Right lung (tissue), 5 donors: ENCODE data around the gene EYA3. TPM values are rescaled to one million over a fixed set of nuclear protein-coding genes. Genes with fewer than 3 reads are reported as not detected.

ENCODE experiments used
- DNase-seq, 2 donors: peaks; one replicate each; pipeline ENCODE4 v3.0.0-alpha.2; 2013
- polyA plus RNA-seq, 5 donors: library from polyadenylated mRNA; unstranded; fragments of 120-200 nt; gene quantifications; one replicate each; pipeline versions ENCODE4 v1.2.1 to v1.2.3, GENCODE V29; 2013; ENCODE audit warnings: inconsistent platforms in 1 of 5, low replicate concordance in 1 of 5; ENCODE audit not compliant: insufficient read length in 5 of 5, insufficient read depth in 1 of 5

The EYA3 gene
- polyA plus RNA-seq, 5 donors = 20.2 to 32.5 (median 29.4) TPM

DNA sequence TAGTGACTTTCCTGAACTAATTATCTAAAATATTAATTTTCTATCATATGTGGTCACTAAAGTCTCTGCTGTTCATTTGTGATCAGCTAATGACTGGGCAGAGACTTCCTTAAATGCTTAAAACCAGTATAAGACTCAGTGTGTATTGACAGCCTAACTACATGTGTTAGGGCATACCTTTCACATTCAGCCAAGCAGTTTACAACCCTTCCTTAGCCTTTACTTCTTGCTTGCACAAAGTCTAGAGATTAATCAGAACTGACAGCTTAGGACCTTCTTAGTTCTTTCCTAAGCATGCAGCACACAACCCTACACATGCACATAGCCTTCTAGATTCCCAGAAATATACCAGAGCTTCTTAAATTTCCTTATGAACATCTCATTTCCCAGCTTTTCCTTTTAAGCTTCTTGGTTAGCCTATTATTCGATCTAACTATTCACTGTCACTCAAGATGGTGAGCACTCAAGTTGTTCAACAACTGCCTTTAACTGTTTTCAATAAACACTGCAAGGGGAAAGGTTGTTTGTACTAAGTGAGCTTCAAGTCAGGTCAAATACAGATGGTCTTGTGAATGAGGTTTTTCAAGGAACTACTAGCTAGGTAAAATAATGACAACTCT lies 13.4 kb downstream of the EYA3 start:
- DNase-seq = no peak

DNA sequence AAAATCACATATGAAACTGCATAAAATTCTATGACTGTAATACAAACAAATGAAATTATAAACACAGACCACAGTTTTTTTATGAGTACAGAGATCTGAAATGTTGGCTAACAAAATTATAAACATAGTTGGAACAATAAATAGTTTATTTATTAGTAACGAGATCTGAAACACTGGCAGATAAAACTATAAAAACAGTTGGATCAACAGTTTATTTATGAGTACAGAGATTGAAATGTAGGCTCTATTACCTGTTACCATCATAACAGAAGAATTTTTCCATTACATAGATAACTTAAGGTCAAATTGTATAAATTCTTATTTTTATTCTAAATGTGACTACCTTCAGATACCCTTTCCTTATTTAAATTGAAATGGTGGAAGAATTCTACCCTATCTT lies 14.5 kb downstream of the EYA3 start:
- no peak for DNase-seq

GRCh38 chr1:28071813-28072212 lies 16.6 kb downstream of the EYA3 start:
- DNase-seq = no peak

- no peak for DNase-seq
These were observed 17.5 kb downstream of the EYA3 start for GRCh38 chr1:28070725-28071593.

DNA sequence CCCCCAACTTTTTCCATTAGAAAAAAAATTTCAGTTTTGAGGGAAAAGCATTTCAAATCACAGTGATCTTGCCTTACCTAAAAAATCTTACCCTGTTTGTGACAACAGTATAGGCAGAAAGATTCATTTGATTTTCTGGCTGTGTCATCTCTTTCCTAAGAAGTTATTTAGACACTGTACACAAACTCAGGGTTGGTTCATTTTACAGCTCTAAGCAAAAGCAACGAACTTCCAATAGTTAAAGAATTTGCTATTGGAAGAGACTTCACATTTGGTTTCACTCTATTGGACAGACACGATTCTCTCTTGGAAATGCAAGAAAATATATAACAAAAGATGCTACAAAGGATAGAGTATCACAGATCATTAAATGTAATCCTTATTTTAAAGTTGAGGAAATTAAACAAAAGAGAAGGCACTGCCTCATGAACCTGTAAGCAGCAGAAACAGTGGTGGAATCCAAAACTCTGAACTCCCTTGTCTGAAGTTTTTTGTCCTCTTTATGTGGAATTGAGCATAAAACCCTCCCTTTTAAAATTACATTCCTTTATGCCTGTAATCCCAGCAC lies 20.8 kb downstream of the EYA3 start:
- DNase-seq = no peak

- no peak for DNase-seq
These were observed 21.8 kb downstream of the EYA3 start for GRCh38 chr1:28066393-28067154.

GRCh38 chr1:28064064-28064463 lies 24.3 kb downstream of the EYA3 start:
- DNase-seq = no peak

GRCh38 chr1:28062806-28063205 lies 25.6 kb downstream of the EYA3 start:
- no peak for DNase-seq

DNA sequence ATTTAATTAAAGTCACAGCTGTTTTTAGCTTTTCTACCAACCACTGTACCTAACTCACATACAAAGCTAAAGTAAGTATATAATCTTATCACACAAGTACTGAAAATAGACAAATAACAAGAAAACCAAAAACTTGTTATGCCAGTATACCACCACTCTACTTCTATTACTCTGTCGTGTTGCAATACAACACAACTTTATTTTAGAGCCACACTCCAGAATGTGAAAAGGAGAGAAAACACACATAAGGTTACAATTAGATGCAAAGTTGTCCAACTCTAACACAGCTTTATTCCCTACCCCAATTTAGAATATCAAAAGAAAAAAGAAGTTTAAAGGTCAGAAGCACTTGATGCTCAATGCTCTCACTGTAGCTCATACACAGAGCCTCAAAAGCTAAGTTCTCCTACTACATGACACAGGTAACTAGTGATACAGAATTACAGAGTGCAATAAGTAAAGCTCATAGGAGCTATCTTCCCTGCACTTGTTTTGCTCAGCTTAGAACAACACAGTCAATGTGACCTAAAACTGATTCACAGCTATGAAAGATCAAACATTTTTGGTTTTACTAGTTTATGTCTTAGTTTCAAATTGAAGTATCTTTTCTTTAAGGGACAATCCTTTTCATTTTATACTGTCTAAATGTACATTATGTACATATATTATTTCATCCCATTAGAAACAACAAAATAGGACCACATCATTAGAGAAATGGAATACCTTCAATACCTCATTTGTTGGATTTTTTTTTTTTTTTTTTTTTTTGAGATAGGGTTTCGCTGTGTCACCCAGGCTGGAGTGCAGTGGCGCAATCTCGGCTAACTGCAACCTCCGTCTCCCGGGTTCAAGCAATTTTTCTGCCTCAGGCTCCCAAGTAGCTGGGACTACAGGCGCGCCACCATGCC lies 29.2 kb downstream of the EYA3 start:
- no peak for DNase-seq

DNA sequence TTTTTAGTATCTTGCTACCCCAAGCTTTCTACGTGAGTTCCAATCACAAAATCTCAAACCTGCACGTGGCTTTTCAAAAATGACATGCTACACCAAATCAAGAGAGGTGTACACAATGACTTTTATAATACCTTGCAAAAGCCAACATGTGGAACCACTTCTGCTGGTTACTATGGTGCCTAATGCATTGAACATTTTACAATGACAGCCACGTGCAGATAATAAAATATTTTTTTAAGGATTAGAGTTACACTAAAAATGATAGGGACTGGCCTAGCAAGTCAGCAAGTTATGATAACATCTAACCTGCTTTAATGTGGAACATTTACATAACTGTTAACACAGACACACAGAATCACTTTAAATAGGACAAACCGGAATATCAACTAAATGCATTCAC lies 30.2 kb downstream of the EYA3 start:
- DNase-seq = no peak

GRCh38 chr1:28056129-28056925 lies 32.1 kb downstream of the EYA3 start:
- no peak for DNase-seq

DNA sequence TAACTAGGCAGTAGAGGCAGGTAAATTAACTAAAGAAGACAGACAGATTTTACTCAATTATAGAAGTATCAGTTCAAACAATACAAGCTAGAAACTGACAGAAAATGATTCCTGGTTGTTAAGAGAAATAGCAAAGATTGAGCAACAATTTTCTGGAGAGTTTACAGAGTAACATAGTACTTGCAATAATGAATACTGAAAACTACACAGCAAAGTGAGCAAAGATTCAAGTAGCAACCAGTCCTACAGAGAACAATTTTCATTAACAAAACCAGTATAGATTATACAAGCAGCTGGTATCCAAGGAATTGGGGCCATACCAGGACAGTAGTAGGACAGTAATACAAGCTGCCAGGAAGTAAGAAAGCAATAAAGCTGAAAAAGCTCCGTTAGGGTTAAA lies 37.6 kb downstream of the EYA3 start:
- DNase-seq = no peak

DNA sequence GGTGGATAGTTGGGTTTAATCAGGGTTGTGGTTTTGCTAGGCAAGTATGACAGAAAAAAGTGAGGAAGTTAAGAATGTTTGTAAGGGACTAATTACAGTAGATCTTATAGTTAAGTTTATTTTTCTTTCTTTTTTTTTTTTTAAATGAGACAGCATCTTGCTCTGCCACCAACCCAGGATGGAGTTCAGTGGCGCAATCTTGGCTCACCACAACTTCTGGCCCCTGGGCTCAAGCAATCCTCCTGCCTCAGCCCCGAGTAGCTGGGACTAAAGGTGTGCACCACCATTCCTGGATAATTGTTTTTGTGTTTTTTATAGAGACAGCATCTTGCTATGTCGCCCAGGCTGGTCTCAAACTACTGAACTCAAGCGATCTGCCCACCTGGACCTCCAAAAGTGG lies 41.7 kb downstream of the EYA3 start:
- DNase-seq = no peak

DNA sequence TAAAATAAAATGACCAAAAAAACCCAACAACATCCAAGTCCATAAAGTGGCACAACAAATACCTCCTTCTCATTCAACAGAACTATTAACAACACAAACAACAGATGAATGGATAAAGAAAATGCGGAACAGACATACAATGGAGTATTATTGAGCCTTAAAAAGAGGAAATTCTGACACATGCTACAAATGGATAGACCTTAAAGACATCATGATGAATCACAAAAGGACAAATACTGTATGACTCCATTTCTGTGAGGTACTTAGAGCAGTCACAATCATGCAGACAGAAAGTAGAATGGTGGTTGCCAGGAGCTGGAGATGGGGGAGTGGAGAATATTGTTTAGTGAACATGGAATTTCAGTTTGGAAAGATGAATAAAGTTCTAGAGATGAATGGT lies 42.6 kb downstream of the EYA3 start:
- DNase-seq = no peak

DNA sequence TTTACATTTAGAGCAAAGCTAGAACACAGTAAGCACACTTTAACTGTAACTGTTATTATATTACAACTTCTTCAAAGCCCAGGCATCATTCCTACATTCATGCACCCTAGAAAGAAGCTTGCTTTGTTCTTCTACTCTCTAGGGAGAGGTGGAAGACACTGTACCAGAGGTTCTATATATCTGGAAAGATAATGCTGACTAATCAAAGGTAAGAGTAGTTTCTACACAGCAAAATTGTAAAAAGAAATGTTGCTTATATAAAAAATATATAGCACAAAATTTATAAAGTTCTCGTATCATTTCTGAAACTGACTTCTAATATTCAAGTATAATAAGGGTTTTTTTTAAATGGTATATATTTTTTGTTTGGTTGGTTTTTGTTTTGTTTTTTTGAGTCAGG lies 44.0 kb downstream of the EYA3 start:
- DNase-seq = no peak

GRCh38 chr1:28039341-28039740 lies 49.1 kb downstream of the EYA3 start:
- DNase-seq = no peak

- no peak for DNase-seq
These were observed 50.5 kb downstream of the EYA3 start for GRCh38 chr1:28037946-28038345.

- no peak for DNase-seq
These were observed 51.2 kb downstream of the EYA3 start for GRCh38 chr1:28037206-28037605.

DNA sequence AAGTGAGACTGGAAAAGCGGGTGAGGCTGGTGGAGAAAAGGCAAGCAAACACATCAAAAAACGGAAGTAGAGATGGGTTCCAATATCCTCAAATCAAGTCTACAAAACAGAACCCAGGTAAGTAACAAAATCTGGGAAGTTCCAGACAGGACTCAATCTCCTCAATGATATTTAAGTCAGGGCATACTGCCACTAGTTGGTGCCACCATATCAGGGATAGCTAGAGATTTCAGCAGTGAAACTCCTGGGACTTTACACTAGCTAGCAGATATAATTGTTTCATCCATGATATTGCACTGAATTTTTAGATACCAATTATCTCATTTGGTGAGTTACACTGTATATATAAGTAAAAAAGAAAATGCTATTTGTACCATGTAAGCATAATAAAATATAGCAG lies 52.0 kb downstream of the EYA3 start:
- DNase-seq = no peak

- DNase-seq = no peak
These were observed 53.0 kb downstream of the EYA3 start for GRCh38 chr1:28035420-28035819.
